A673 (cell line): ENCODE results near the gene SIM2.

Experiments
- CTCF ChIP-seq: fragments of 300-800, 200-600 bp; sonication (generic); conservative IDR thresholded peaks from 2 replicates; pipeline ENCODE4 v1.5.1; 2017; ENCODE audit warnings: low read depth, mild to moderate bottlenecking, antibody characterized with exemption, low read length, moderate library complexity, mixed read lengths
- EZH2 ChIP-seq: fragments of 200-600 bp; sonication (generic); IDR thresholded peaks from 2 replicates; pipeline ENCODE4 v1.6.1; 2017; ENCODE audit warnings: borderline replicate concordance, low read depth, mild to moderate bottlenecking, mixed read lengths, antibody characterized with exemption, low read length; ENCODE audit not compliant: poor library complexity, severe bottlenecking

- no peak for TF ChIP-seq CTCF
- no peak for TF ChIP-seq EZH2
Observed at GRCh38 chr21:36788120-36788638, 89.3 kb downstream of the SIM2 start.
